KMS-11 (cell line): ENCODE data around the gene MEGF8.

Experiments
- H2AFZ ChIP-seq: fragments of 200-600 bp; sonication (generic); 2 replicates; pipeline ENCODE4 v1.6.1; 2016; ENCODE audit warnings: antibody characterized with exemption, mixed run types, low read depth
- H3K27ac ChIP-seq: fragments of 200-600 bp; sonication (generic); 2 replicates; pipeline ENCODE4 v1.6.1; 2016; ENCODE audit warnings: mild to moderate bottlenecking, mixed run types
- H3K27me3 ChIP-seq: fragments of 200-600 bp; sonication (generic); 2 replicates; pipeline ENCODE4 v1.6.1; 2017; ENCODE audit warnings: mild to moderate bottlenecking, low read depth, mixed run types, moderate library complexity; ENCODE audit not compliant: insufficient read depth
- H3K36me3 ChIP-seq: fragments of 200-600 bp; sonication (generic); 2 replicates; pipeline ENCODE4 v1.6.1; 2017; ENCODE audit warnings: mild to moderate bottlenecking, mixed run types; ENCODE audit not compliant: insufficient read depth
- H3K4me1 ChIP-seq: fragments of 200-600 bp; sonication (generic); 2 replicates; pipeline ENCODE4 v1.6.1; 2016; ENCODE audit warnings: mild to moderate bottlenecking, low read depth, mixed run types; ENCODE audit not compliant: poor library complexity, severe bottlenecking
- H3K4me2 ChIP-seq: fragments of 200-600 bp; sonication (generic); 2 replicates; pipeline ENCODE4 v1.7.0; 2016; ENCODE audit warnings: mild to moderate bottlenecking, mixed run types
- H3K4me3 ChIP-seq: fragments of 200-600 bp; sonication (generic); IDR thresholded peaks from 2 replicates; pipeline ENCODE4 v1.6.1; 2017; ENCODE audit warnings: low read depth, low read length, mixed read lengths; ENCODE audit not compliant: insufficient read depth
- H3K79me2 ChIP-seq: fragments of 200-600 bp; sonication (generic); 2 replicates; pipeline ENCODE4 v1.6.1; 2016; ENCODE audit warnings: low read depth, mixed run types; ENCODE audit not compliant: insufficient read depth
- H3K9ac ChIP-seq: fragments of 200-600 bp; sonication (generic); 2 replicates; pipeline ENCODE4 v1.6.1; 2016; ENCODE audit warnings: mild to moderate bottlenecking, mixed run types
- H4K20me1 ChIP-seq: fragments of 200-600 bp; sonication (generic); 2 replicates; pipeline ENCODE4 v1.6.1; 2016; ENCODE audit warnings: mild to moderate bottlenecking, mixed run types; ENCODE audit not compliant: insufficient read depth
- CTCF ChIP-seq: fragments of 200-600 bp; sonication (generic); conservative IDR thresholded peaks from 2 replicates; pipeline ENCODE4 v1.6.1; 2017; ENCODE audit warnings: low read depth, mild to moderate bottlenecking, antibody characterized with exemption, low read length, moderate library complexity, mixed read lengths

The MEGF8 gene

GRCh38 chr19:42332059-42332458, 6.6 kb downstream of the MEGF8 start:
- Histone ChIP-seq H3K36me3 (no peaks in the 10 kb centered on the region), H3K27ac (no peak overlapping the region), H4K20me1 (no peaks in the 10 kb centered on the region), H2AFZ (no peak overlapping the region), H3K4me1 (peaks cover 2% of the 10 kb centered on the region), H3K4me2 (no peak overlapping the region), H3K27me3 (no peaks in the 10 kb centered on the region), H3K9ac (no peak overlapping the region), H3K79me2 (no peaks in the 10 kb centered on the region), H3K4me3 (no peak overlapping the region)
- no peak for TF ChIP-seq CTCF

GRCh38 chr19:42333018-42333417, 7.6 kb downstream of the MEGF8 start:
- no peak overlapping the region for H2AFZ ChIP-seq
- no peak for TF ChIP-seq CTCF
- H3K4me1 ChIP-seq, result no peaks in the 10 kb centered on the region
- no peak overlapping the region for H3K4me2 ChIP-seq
- H3K27me3 ChIP-seq, result no peaks in the 10 kb centered on the region
- H3K36me3 ChIP-seq, result no peaks in the 10 kb centered on the region
- no peak overlapping the region for H3K27ac ChIP-seq
- no peaks in the 10 kb centered on the region for H4K20me1 ChIP-seq
- H3K4me3 ChIP-seq, result no peak overlapping the region
- H3K79me2 ChIP-seq, result no peaks in the 10 kb centered on the region
- no peak overlapping the region for H3K9ac ChIP-seq

GRCh38 chr19:42333975-42334696, 8.7 kb downstream of the MEGF8 start:
- no peak for TF ChIP-seq CTCF
- H3K4me2 ChIP-seq, result no peak overlapping the region
- H3K27me3 ChIP-seq, result no peaks in the 10 kb centered on the region
- H3K4me1 ChIP-seq, result no peaks in the 10 kb centered on the region
- no peaks in the 10 kb centered on the region for H3K79me2 ChIP-seq
- no peak overlapping the region for H3K9ac ChIP-seq
- no peak overlapping the region for H2AFZ ChIP-seq
- H3K36me3 ChIP-seq, result no peaks in the 10 kb centered on the region
- no peak overlapping the region for H3K4me3 ChIP-seq
- H4K20me1 ChIP-seq, result no peaks in the 10 kb centered on the region
- H3K27ac ChIP-seq, result no peak overlapping the region

- no peak overlapping the region for H3K9ac ChIP-seq
- no peaks in the 10 kb centered on the region for H3K36me3 ChIP-seq
- no peak overlapping the region for H3K4me3 ChIP-seq
- H3K4me1 ChIP-seq, result no peaks in the 10 kb centered on the region
- TF ChIP-seq CTCF, result no peak
- H3K4me2 ChIP-seq, result no peak overlapping the region
- H3K27ac ChIP-seq, result no peak overlapping the region
- no peaks in the 10 kb centered on the region for H3K27me3 ChIP-seq
- no peaks in the 10 kb centered on the region for H3K79me2 ChIP-seq
- H4K20me1 ChIP-seq, result no peaks in the 10 kb centered on the region
- H2AFZ ChIP-seq, result no peak overlapping the region
Measured at GRCh38 chr19:42334697-42335373, 9.4 kb downstream of the MEGF8 start.
